DND-41 (cell line): Measurements from ENCODE around the gene ACMSD.

Source experiments
- ATAC-seq: fragments of 200-7000 bp; cut with Tn5 transposase; 3 replicates; pipeline ENCODE4 v1.9.1; 2021; ENCODE audit warnings: low read depth; ENCODE audit not compliant: insufficient read depth
- DNase-seq: peaks from one replicate; pipeline ENCODE4 v3.0.0-alpha.2; 2020
- H2AFZ ChIP-seq: 2 replicates; pipeline ENCODE4 v1.6.0; 2012; ENCODE audit warnings: low read depth, low read length
- H3K27ac ChIP-seq: 2 replicates; pipeline ENCODE4 v1.5.1; 2012; ENCODE audit warnings: low read length, inconsistent platforms
- H3K27me3 ChIP-seq: fragments of 200-600 bp; sonication (generic); 2 replicates; pipeline ENCODE4 v1.6.0; 2012; ENCODE audit warnings: low read length, mild to moderate bottlenecking, inconsistent platforms; ENCODE audit not compliant: insufficient read depth, poor library complexity
- H3K36me3 ChIP-seq: 2 replicates; pipeline ENCODE4 v1.5.1; 2012; ENCODE audit warnings: low read length, inconsistent platforms; ENCODE audit not compliant: insufficient read depth
- H3K4me1 ChIP-seq: 2 replicates; pipeline ENCODE4 v1.5.1; 2012; ENCODE audit warnings: mild to moderate bottlenecking, low read length; ENCODE audit not compliant: insufficient read depth
- H3K4me2 ChIP-seq: 2 replicates; pipeline ENCODE4 v1.6.0; 2012; ENCODE audit warnings: mild to moderate bottlenecking, moderate library complexity, low read length, inconsistent platforms; ENCODE audit not compliant: insufficient read depth
- H3K4me3 ChIP-seq, 2 experiments: fragments of 200-600 bp in 1 of 2; shearing (Covaris generic) in 1 of 2; 2 replicates each; pipeline ENCODE4 v1.5.1; 2012 to 2016; ENCODE audit warnings: inconsistent platforms in 2 of 2, low read length in 2 of 2, mild to moderate bottlenecking in 2 of 2, low read depth in 1 of 2, moderate library complexity in 1 of 2
- H3K79me2 ChIP-seq: 2 replicates; pipeline ENCODE4 v1.6.0; 2012; ENCODE audit warnings: low read length, inconsistent platforms; ENCODE audit not compliant: insufficient read depth
- H3K9ac ChIP-seq: 2 replicates; pipeline ENCODE4 v1.6.0; 2012; ENCODE audit warnings: low read depth, mild to moderate bottlenecking, inconsistent platforms, low read length, moderate library complexity
- H3K9me3 ChIP-seq: 2 replicates; pipeline ENCODE4 v1.5.1; 2012; ENCODE audit warnings: low read length, moderate library complexity, mild to moderate bottlenecking, inconsistent platforms; ENCODE audit not compliant: insufficient read depth, severe bottlenecking
- H4K20me1 ChIP-seq: 2 replicates; pipeline ENCODE4 v1.6.0; 2012; ENCODE audit warnings: low read length; ENCODE audit not compliant: insufficient read depth
- EZH2 ChIP-seq: IDR thresholded peaks from 3 replicates; pipeline ENCODE4 v1.6.1; 2012; ENCODE audit warnings: borderline replicate concordance, low read depth, mild to moderate bottlenecking, moderate library complexity, low read length, inconsistent platforms; ENCODE audit not compliant: severe bottlenecking
- TF ChIP-seq, protein P1 (sequence below): IDR thresholded peaks from 2 replicates; pipeline ENCODE4 v1.5.1; 2012; ENCODE audit warnings: borderline replicate concordance, low read length, moderate library complexity, mild to moderate bottlenecking; ENCODE audit not compliant: poor library complexity, severe bottlenecking; ENCODE audit errors: extremely low read depth

The ACMSD gene

DNA sequence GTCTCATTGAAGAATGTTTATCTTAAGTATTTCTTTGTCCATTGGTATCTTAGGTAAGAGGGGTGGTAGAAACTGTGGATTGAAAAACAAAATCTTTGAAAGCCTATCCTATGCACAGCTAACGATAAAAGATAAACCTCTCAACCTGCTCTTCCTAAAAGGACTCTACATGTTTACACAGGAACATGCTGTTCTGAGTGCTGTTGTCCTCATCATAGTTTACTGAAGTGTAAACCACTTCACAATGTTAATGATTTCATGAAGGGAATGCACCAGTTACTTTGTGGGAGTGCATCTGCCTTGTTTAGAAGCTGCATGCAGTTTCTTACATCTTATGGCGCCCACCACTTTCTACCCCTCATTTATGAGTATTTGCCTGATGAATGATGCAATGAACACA, 1.2 kb downstream of the ACMSD start:
- H2AFZ ChIP-seq: no peak overlapping the region
- no peak overlapping the region for H3K4me2 ChIP-seq
- no peak overlapping the region for H3K27ac ChIP-seq
- ATAC-seq (no peak), DNase-seq (no peak)
- peaks cover 9% of the 10 kb centered on the region for H3K9me3 ChIP-seq
- no peaks in the 10 kb centered on the region for H3K36me3 ChIP-seq
- H4K20me1 ChIP-seq: no peaks in the 10 kb centered on the region
- H3K4me3 ChIP-seq: no peak overlapping the region
- no peaks in the 10 kb centered on the region for H3K4me1 ChIP-seq
- H3K27me3 ChIP-seq: no peaks in the 10 kb centered on the region
- H3K9ac ChIP-seq: no peak overlapping the region
- H3K79me2 ChIP-seq: no peaks in the 10 kb centered on the region
- TF ChIP-seq, protein P1, sequence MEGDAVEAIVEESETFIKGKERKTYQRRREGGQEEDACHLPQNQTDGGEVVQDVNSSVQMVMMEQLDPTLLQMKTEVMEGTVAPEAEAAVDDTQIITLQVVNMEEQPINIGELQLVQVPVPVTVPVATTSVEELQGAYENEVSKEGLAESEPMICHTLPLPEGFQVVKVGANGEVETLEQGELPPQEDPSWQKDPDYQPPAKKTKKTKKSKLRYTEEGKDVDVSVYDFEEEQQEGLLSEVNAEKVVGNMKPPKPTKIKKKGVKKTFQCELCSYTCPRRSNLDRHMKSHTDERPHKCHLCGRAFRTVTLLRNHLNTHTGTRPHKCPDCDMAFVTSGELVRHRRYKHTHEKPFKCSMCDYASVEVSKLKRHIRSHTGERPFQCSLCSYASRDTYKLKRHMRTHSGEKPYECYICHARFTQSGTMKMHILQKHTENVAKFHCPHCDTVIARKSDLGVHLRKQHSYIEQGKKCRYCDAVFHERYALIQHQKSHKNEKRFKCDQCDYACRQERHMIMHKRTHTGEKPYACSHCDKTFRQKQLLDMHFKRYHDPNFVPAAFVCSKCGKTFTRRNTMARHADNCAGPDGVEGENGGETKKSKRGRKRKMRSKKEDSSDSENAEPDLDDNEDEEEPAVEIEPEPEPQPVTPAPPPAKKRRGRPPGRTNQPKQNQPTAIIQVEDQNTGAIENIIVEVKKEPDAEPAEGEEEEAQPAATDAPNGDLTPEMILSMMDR: no peak
- TF ChIP-seq EZH2: no peak

DNA sequence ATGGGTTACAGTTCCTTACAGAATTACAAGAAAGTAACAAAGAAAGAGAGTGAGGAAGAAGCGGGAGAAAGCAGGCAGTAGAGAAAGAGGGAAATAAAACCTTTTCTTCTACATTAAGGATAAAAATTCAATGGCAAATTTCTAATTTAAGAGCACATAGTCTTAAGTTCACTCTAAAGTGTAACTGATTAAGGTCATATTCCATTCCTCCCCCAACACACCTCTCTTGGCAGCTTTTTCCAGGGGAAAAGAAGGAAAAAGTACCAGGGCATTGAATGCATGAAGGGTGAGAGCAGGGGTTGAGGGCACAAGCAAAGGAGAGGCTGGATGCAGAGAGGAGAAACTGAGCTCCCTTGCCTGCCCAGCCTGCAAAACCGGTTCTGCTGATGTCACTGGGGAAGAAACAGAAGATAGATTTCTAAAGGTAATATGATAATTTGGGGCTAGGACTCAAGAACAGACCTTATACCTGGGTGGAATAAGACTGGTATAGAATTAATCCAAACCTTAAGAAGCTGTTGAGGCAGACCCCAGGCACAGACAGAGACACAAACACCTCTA, 4.6 kb downstream of the ACMSD start:
- ATAC-seq: no peak
- H3K4me3 ChIP-seq: no peak overlapping the region
- no peak overlapping the region for H2AFZ ChIP-seq
- H3K27me3 ChIP-seq: no peaks in the 10 kb centered on the region
- no peak for DNase-seq
- no peaks in the 10 kb centered on the region for H3K36me3 ChIP-seq
- no peak overlapping the region for H3K9ac ChIP-seq
- no peak overlapping the region for H3K4me2 ChIP-seq
- TF ChIP-seq, protein P1: no peak
- TF ChIP-seq EZH2: no peak
- H3K4me1 ChIP-seq: no peaks in the 10 kb centered on the region
- no peaks in the 10 kb centered on the region for H3K79me2 ChIP-seq
- no peaks in the 10 kb centered on the region for H3K9me3 ChIP-seq
- H4K20me1 ChIP-seq: no peaks in the 10 kb centered on the region
- H3K27ac ChIP-seq: no peak overlapping the region

DNA sequence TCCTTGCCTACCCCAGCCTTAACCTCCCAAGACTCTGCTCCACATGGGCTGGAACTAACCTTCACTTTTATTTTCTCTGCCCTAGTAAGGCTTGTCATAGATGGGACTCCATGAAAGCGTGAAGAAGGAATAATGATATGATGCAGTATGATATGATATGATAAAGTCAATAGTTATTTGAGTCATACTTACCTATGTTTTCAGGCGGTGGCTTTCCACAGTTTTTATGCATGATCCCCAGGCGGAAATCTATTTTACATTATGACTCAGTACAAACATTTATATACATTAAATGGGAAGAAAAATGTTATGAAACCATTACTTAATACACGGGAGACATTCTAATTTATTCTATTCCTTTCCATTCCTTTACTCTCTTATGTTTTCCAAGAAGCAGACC, 5.6 kb downstream of the ACMSD start:
- TF ChIP-seq EZH2: no peak
- TF ChIP-seq, protein P1: no peak
- Histone ChIP-seq H3K9ac (no peak overlapping the region), H3K79me2 (no peaks in the 10 kb centered on the region), H2AFZ (no peak overlapping the region), H3K4me2 (no peak overlapping the region), H3K4me3 (no peak overlapping the region), H3K9me3 (no peaks in the 10 kb centered on the region), H3K27ac (no peak overlapping the region), H3K27me3 (no peaks in the 10 kb centered on the region), H4K20me1 (no peaks in the 10 kb centered on the region), H3K36me3 (no peaks in the 10 kb centered on the region), H3K4me1 (no peaks in the 10 kb centered on the region)
- DNase-seq (no peak), ATAC-seq (no peak)

DNA sequence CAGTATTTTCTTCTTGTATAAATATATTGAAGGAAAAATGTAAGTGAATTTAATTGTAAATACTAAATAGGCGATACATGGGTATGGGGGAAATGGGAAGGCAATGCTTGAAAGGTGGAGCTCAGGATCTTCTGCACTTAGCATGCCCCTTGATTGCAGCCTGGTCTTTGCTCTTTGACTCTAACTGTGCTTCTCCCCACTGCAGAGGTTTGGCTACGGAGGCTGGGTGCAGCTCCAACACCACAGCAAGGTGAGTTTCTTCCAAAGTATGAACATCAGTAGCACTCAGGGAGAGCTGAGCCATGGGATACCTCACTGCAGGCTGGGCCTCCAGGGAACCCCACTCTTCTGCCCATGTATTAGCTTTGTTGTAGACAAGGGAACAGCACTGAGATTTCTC, 6.6 kb downstream of the ACMSD start:
- Histone ChIP-seq H3K9ac (no peak overlapping the region), H3K4me2 (no peak overlapping the region), H2AFZ (no peak overlapping the region), H3K79me2 (no peaks in the 10 kb centered on the region), H3K9me3 (no peaks in the 10 kb centered on the region), H3K4me3 (no peak overlapping the region), H4K20me1 (no peaks in the 10 kb centered on the region), H3K27me3 (no peaks in the 10 kb centered on the region), H3K27ac (no peak overlapping the region), H3K4me1 (no peaks in the 10 kb centered on the region), H3K36me3 (no peaks in the 10 kb centered on the region)
- DNase-seq (no peak), ATAC-seq (peak; percentile 17; the same call in 1 of the 3 replicates)
- no peak for TF ChIP-seq EZH2
- TF ChIP-seq, protein P1: no peak
